Neural cell (in vitro differentiated cells): ENCODE measurements around the gene REPS2.

Experiments
- CTCF ChIP-seq: fragments of 450-650 bp; IDR thresholded peaks from 2 replicates; pipeline ENCODE4 v1.5.1; 2014; ENCODE audit warnings: antibody characterized with exemption, mild to moderate bottlenecking, moderate library complexity; ENCODE audit not compliant: poor library complexity, severe bottlenecking
- EP300 ChIP-seq: fragments of 450-650 bp; conservative IDR thresholded peaks from 2 replicates; pipeline ENCODE4 v1.6.1; 2014; ENCODE audit warnings: antibody characterized with exemption, mild to moderate bottlenecking, moderate library complexity; ENCODE audit not compliant: poor library complexity, severe bottlenecking
- EZH2 ChIP-seq: fragments of 200-600, 300-800 bp; shearing (Covaris generic), sonication (generic); IDR thresholded peaks from 2 replicates; pipeline ENCODE4 v1.6.1; 2014; ENCODE audit warnings: antibody characterized with exemption, low read length, borderline replicate concordance, mild to moderate bottlenecking; ENCODE audit not compliant: insufficient read depth, poor library complexity, severe bottlenecking
- POLR2AphosphoS5 ChIP-seq: IDR thresholded peaks from 2 replicates; pipeline ENCODE4 v1.6.1; 2012
- RAD21 ChIP-seq: fragments of 450-650 bp; conservative IDR thresholded peaks from 2 replicates; pipeline ENCODE4 v1.6.1; 2014; ENCODE audit warnings: antibody characterized with exemption, mild to moderate bottlenecking, moderate library complexity
- REST ChIP-seq: IDR thresholded peaks from 2 replicates; pipeline ENCODE4 v1.6.1; 2012; ENCODE audit warnings: borderline replicate concordance
- SMC3 ChIP-seq: fragments of 450-650 bp; conservative IDR thresholded peaks from 2 replicates; pipeline ENCODE4 v1.6.1; 2014; ENCODE audit warnings: antibody characterized with exemption, mild to moderate bottlenecking, moderate library complexity; ENCODE audit not compliant: poor library complexity
- TAF1 ChIP-seq: IDR thresholded peaks from 2 replicates; pipeline ENCODE4 v1.6.1; 2012; ENCODE audit warnings: low read depth

GRCh38 chrX:17040711-17041110, 94.3 kb downstream of the REPS2 start:
- TF ChIP-seq EZH2: no peak
- no peak for TF ChIP-seq CTCF
- TF ChIP-seq REST: no peak
- TF ChIP-seq RAD21: no peak
- no peak for TF ChIP-seq EP300
- TF ChIP-seq POLR2AphosphoS5: no peak
- no peak for TF ChIP-seq SMC3
- no peak for TF ChIP-seq TAF1
